ENCODE results near the gene MSX1.

MSX1 gene

GRCh38 chr4:4869731-4870571, 10.5 kb downstream of the MSX1 start:
- no peak for DNase-seq (ENCODE audit: low spot score)

DNA sequence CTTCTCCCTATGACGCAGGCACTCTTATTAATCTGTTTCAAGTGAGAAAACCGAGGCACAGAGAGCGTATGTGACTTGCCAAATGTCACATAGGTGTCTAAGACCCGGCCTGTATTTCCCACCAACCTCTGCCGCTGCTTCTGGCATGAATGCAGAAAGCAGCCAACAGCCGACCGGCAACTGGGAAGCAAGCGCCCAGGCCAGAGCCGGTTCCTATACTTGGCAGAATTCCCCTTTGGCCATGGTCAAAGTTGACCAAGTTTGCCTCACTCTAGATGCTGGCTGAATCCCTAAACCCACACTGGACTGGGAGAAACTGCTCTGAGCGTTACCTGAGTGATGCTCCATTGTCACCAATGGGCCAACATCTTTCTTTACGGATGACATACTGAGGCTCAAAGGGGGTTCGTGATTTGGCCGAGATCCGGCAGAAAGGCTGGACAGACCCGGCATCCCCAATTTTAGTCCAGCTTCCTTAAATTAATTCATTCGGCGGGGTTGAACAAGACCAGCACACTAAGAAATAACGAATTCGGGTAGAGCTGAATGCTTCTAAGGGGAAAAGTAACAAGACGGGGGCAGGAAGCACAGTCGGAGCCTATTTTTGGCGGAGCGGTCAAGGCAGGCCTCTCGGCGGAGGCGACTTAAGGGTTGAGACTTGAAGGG, 11.2 kb downstream of the MSX1 start:
- no peak for DNase-seq (ENCODE audit: low spot score)

- DNase-seq (ENCODE audit: low spot score): no peak
These were observed 11.7 kb downstream of the MSX1 start for GRCh38 chr4:4871242-4871572.

DNA sequence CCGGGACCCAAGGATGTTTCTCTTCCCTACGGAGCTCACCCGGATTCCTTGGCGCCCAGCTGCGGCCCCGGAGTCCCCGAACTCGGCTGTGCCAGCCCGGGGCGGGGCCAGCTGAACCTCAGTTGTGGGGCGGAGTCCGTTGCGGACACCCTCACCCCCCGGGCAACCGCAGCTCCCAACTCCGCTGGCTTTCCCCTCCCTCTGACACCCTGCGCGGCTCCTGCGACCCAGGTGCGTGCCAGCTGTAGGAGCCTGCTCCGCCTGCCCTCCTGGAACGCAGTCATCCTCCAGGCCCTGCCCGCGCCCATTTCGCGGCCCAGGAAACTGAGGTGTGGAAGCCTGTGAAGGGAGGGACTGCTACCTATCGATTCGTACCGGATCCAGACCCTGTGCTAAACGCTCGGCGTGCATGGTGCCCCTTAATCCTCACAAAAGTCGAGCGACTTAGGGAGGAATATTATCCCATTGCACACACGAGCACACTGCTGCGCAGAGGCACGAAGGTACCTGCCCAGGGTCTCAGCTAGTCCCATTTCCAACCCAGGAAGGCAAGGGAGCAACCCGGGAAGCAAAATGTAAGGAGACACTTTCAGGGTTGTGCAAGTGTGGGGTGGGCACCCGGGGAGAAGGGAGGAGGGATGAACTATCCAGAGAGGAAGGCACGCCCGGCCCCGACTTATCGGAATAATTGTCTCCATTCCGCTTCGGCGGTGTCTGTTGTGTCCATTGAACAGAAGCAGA, 12.3 kb downstream of the MSX1 start:
- no peak for DNase-seq (ENCODE audit: low spot score)

- no peak for DNase-seq (ENCODE audit: low spot score)
These were observed 12.9 kb downstream of the MSX1 start for GRCh38 chr4:4872314-4872903.

DNA sequence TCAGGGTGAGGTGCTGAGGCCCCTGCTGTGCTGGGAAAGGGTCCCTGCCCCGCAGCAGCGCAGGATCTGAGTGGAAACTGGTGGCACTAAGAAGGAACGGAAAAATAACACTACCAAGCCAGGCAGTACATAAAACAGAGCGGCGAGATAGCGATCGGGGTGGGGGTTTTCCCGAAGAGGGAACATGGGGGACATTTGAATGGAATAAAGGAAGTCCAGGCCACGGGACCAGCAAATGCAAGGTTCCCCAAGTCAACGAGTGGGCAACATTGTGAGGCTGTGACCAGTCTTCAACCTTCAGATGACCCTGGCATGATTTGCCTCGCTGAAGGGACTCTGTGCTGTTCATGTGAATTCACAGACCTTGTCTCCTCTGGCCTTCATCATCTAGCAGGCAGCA, 13.7 kb downstream of the MSX1 start:
- DNase-seq (ENCODE audit: low spot score): no peak

GRCh38 chr4:4874254-4874653, 14.8 kb downstream of the MSX1 start:
- no peak for DNase-seq (ENCODE audit: low spot score)

GRCh38 chr4:4875147-4875546, 15.7 kb downstream of the MSX1 start:
- DNase-seq (ENCODE audit: low spot score): no peak

DNA sequence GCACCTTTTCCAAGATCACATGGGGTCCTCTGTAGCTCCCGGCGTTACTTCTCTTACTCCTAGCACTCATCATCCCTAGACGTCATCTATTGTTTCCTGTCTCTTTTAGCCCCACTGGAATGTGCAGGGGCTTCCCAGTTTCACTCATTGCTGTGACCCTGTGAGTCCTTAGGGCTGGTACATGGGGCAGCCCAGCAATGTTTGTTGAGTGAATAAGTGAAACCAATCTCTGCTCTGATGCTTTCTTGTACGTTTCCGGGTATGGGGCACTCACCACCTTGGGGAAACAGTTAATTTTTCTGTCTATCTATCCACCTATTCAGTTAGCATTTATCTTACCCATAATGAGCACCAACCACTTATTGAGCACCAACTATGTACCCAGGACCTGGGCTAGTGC, 16.1 kb downstream of the MSX1 start:
- no peak for DNase-seq (ENCODE audit: low spot score)

- DNase-seq (ENCODE audit: low spot score): no peak
These were observed 17.6 kb downstream of the MSX1 start for GRCh38 chr4:4876945-4877661.

DNA sequence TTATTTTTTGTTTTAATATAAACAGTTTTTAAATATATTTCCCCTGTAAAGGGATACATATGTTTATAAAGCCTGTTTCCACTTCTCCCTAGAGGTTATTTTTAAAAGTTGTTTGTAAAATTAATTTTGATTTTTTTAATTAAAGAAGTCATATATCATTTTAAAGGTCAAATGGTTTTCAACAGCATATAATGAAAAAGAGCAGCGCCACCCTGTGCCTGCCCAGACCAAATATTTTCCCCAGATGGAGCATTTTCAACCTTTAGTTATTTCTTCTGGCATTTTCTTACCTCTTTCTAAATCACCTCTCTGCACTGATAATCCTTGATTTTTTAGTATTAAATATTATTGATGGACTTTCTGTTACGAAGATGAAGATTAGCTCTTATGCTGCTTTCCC, 21.0 kb downstream of the MSX1 start:
- no peak for DNase-seq (ENCODE audit: low spot score)

GRCh38 chr4:4881432-4881831, 22.0 kb downstream of the MSX1 start:
- no peak for DNase-seq (ENCODE audit: low spot score)

- DNase-seq (ENCODE audit: low spot score): no peak
These were observed 25.1 kb downstream of the MSX1 start for GRCh38 chr4:4884611-4885010.

GRCh38 chr4:4887426-4887825, 28.0 kb downstream of the MSX1 start:
- no peak for DNase-seq (ENCODE audit: low spot score)

DNA sequence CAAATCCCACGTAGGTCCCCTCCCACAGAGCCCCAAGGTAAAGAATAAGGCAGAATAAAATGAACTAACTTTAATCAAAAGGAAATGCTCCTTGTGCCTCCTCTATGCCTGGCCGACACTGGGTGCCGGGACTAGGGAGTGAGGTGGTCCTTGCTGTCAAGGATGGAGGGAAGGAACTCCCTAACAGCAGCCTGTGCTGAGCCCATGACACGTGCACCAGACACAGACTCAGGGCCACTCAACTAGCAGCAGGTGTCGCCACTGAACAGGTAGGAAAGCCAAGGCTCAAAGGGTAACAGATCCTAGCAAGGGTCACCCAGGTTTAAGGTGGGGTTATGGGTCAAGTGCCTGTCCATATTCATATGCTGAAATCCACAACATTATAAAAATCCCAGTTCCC, 29.2 kb downstream of the MSX1 start:
- no peak for DNase-seq (ENCODE audit: low spot score)

GRCh38 chr4:4889781-4890180, 30.3 kb downstream of the MSX1 start:
- DNase-seq (ENCODE audit: low spot score): no peak

DNA sequence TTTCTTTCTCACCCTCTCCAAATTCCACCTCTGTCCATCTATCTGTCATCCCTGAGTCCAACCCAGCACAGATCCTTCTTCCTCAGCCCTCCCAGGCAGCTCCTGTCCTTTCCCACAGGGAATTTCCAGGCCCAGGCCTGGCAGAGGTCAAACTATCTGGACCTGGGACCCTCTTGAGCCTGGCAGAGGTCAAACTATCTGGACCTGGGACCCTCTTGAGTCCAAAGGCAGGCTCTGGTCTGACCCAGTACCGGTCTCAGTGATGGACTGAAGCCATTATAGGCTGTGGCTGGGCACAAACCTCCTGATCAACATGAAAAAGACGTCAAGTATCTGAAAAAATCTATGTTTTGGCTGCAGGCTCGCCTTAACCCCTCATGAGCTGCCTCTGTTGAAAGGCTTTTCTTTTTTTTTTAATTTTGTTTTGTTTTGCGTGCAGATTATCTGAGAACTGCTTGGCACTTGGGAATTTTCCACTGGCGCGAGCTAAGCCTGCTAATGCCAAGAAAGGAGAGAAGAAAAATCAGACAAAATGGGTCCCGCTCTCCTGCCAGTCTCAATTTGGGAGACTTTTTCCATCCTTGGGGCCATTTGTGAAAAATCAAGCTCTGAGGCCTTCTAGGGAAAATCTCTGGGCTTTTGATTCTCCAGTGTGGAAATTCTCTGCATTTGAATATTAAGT, 31.2 kb downstream of the MSX1 start:
- no peak for DNase-seq (ENCODE audit: low spot score)

GRCh38 chr4:4893721-4894120, 34.3 kb downstream of the MSX1 start:
- no peak for DNase-seq (ENCODE audit: low spot score)

GRCh38 chr4:4899202-4899925, 39.9 kb downstream of the MSX1 start:
- no peak for DNase-seq (ENCODE audit: low spot score)

- no peak for DNase-seq (ENCODE audit: low spot score)
These were observed 42.4 kb downstream of the MSX1 start for GRCh38 chr4:4901877-4902276.

Data from SK-N-DZ (cell line).